ENCODE results near the gene VSTM2L.

The VSTM2L gene

DNA sequence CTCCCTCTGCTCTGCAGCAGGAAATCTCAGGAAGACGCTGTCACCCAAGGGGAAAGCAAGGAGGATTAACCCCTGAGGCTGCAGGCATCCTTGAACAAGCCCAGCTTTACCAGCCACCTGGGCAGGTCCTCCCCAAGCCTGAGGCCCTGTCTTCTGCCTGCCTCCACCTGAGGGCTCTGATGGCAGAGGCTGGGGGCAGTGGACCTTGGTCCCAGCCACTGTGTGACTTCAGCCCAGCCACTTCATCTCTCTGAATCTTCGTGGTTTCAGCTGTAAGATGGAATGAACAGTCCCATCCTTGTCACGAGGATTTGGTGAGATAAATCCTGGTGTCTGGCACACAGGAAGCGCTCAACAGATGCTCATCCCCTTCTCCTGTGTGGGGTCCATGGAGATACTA is 8.5 kb upstream of the VSTM2L start:
- no peak overlapping the region for H3K4me3 ChIP-seq (ENCODE audit: low read depth, low read length)
- H3K27ac ChIP-seq: no peak overlapping the region
- H3K36me3 ChIP-seq (replicated peaks): no peaks in the 10 kb centered on the region
- DNase-seq: no peak
- TF ChIP-seq, protein P1, sequence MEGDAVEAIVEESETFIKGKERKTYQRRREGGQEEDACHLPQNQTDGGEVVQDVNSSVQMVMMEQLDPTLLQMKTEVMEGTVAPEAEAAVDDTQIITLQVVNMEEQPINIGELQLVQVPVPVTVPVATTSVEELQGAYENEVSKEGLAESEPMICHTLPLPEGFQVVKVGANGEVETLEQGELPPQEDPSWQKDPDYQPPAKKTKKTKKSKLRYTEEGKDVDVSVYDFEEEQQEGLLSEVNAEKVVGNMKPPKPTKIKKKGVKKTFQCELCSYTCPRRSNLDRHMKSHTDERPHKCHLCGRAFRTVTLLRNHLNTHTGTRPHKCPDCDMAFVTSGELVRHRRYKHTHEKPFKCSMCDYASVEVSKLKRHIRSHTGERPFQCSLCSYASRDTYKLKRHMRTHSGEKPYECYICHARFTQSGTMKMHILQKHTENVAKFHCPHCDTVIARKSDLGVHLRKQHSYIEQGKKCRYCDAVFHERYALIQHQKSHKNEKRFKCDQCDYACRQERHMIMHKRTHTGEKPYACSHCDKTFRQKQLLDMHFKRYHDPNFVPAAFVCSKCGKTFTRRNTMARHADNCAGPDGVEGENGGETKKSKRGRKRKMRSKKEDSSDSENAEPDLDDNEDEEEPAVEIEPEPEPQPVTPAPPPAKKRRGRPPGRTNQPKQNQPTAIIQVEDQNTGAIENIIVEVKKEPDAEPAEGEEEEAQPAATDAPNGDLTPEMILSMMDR (IDR thresholded peaks at IDR 0.05; ENCODE audit: low read depth, low read length, missing control alignments): no peak
- in situ Hi-C loops (cut with HindIII; ENCODE audit: low pct_ligation_motif_present, low sequenced_read_pairs): no loop called here
- H3K27me3 ChIP-seq (replicated peaks): no peaks in the 10 kb centered on the region

DNA sequence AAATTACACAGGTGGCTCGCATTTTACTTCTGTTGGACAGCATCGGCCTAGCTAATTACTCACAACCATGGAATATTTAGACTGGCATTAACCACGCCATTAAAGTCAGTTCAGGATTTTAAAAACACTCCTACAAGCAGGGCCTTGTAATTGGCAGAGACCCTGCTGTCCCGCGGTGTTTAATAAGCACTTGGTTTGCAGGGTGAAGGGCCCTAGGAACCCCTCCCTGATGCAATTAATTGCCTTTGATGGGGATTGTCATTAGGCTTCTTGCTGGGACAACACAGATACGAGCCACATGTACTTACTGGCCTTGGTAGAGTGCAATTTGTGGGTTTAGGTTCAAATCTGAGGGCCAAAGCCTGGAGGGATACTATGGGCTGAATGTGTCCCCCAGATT is 7.8 kb upstream of the VSTM2L start:
- Histone ChIP-seq H3K27ac (no peak overlapping the region), H3K4me3 (ENCODE audit: low read depth, low read length) (no peak overlapping the region), H3K27me3 (replicated peaks) (peaks cover 3% of the 10 kb centered on the region), H3K36me3 (replicated peaks) (no peaks in the 10 kb centered on the region)
- in situ Hi-C loops (cut with HindIII; ENCODE audit: low pct_ligation_motif_present, low sequenced_read_pairs): no loop called here
- TF ChIP-seq, protein P1 (IDR thresholded peaks at IDR 0.05; ENCODE audit: low read depth, low read length, missing control alignments): no peak
- no peak for DNase-seq

DNA sequence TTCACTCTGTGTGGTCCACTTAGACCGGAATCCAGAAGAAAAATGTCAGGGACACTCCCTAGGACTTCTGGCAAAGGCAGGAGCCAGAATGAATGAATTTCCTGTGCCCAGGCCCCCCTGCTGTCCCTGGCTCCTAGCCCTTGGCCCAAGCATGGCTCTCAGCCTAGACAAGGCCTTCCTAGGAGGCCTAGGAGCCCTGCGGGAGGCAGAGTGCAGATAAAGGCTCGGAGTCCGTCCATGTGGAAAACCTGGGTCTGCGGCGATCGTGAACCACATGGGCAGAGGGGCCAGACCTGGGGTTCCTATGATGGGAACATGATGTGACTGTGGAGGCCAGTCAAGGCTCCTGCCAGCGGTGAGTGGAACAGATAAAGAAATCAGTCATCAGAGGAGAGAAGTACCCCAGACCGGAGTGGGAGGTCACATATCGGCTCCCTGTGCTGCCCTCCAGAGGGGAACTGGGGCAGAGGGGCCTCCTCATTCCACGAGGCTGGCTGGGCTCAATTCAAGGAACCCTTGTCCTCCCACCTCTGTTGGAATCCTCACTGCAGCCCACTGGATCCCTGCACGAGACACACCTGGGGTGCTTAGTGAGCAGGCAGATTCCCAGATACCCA is 5.9 kb upstream of the VSTM2L start:
- in situ Hi-C loops (cut with HindIII; ENCODE audit: low pct_ligation_motif_present, low sequenced_read_pairs): no loop called here
- TF ChIP-seq, protein P1 (IDR thresholded peaks at IDR 0.05; ENCODE audit: low read depth, low read length, missing control alignments): peak; percentile 64
- Histone ChIP-seq H3K4me3 (ENCODE audit: low read depth, low read length) (no peak overlapping the region), H3K36me3 (replicated peaks) (no peaks in the 10 kb centered on the region), H3K27ac (no peak overlapping the region), H3K27me3 (replicated peaks) (peaks cover 4% of the 10 kb centered on the region)
- DNase-seq: no peak

DNA sequence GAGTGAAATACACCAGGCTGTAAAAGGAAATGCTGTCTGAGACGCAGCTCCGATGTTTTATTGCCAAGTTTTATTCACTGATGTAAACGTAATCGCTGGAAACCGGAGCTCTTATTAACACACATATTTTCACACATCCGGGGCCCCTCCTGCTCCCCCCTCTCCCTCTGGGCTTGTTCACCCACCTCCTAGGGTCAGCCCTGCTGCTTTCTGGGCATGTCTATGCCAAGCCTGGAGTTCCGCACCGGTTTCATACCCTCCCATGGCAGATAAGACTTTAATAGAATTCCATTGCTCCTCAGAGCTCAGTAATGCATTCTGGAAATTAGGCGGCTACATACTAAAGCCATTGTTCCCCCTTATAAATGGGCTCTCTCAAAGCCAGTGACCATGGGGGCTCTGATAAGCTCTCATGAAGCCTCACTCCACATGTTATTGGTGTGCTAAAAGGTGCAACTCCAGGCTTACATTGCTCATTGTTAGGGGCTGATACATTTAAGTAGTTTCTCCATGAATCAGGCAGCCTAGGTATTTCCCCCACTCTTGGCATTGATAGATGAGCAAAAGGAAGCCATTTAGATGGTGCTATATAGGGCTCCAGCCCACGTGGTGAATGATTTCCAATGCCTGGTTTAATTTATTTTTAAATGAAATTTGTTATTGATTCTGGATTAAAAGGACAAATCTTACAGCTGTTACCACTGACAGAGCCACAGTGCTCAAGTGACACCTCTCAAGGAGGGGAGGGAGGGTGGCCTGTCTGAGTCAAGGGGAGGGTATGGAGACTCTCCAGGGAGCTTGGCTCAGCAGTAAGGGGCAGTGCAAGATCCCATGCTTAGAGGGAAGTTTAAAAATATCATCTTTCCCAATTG is 4.5 kb upstream of the VSTM2L start:
- TF ChIP-seq, protein P1 (IDR thresholded peaks at IDR 0.05; ENCODE audit: low read depth, low read length, missing control alignments): no peak
- in situ Hi-C loops (cut with HindIII; ENCODE audit: low pct_ligation_motif_present, low sequenced_read_pairs): no loop called here
- peaks cover 9% of the 10 kb centered on the region for H3K27me3 ChIP-seq (replicated peaks)
- H3K4me3 ChIP-seq (ENCODE audit: low read depth, low read length): no peak overlapping the region
- no peak overlapping the region for H3K27ac ChIP-seq
- H3K36me3 ChIP-seq (replicated peaks): no peaks in the 10 kb centered on the region
- DNase-seq: no peak

DNA sequence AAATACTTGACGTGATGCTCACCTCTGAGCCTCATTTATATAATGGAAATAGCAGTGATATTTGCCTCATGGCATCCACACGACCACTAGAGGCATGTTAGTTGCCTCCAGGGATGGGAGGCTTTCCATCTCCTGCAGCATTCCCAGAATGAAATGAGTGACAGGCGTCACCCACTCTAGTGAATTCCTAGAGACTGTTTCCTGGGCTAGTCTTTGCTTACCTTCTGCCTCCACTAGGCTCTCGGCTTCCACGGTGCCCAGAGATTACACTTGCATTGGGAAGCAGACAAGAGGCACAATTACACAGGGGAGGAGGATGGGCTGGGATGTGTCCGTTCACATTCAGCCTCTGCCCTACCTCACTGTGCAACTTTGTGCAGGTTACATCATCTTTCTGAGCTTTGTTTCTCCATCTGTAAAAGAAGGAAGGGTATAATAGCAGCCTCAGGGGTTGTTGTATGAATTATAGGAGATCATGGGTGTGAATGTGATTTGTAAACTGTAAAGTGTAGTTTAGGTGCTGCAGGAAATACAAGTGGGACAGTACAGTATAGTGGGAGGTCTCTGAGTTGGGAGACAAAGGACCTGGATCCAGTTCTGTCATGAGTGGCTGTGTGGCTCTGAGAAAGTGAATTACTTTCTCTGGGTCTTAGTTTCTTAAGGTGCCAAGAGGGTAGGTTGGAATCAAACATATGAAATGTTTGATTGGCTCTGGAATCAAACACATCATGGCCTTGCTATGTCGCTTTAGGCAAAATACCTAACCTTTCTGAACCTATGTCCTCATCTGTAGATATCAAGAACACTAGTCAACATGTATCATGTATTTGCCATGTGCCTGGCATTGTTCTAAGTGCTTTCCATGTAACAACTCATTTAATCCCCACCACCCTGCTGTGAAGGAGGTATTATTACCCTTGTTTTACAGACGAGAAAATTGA is 3.6 kb upstream of the VSTM2L start:
- no peak for DNase-seq
- in situ Hi-C loops (cut with HindIII; ENCODE audit: low pct_ligation_motif_present, low sequenced_read_pairs): no loop called here
- H3K27me3 ChIP-seq (replicated peaks): peaks cover 14% of the 10 kb centered on the region

More for the DNA sequence above, 3.6 kb upstream of the VSTM2L start:
- TF ChIP-seq, protein P1 (IDR thresholded peaks at IDR 0.05; ENCODE audit: low read depth, low read length, missing control alignments): peak; percentile 34
- no peak overlapping the region for H3K27ac ChIP-seq
- no peaks in the 10 kb centered on the region for H3K36me3 ChIP-seq (replicated peaks)
- H3K4me3 ChIP-seq (ENCODE audit: low read depth, low read length): no peak overlapping the region
